GM19467 (cell line): Measurements from ENCODE around the gene FAM169A.
"Not testable (repeated sequence)": the region's sequence is repeated elsewhere in the genome, so short reads cannot be mapped to it uniquely, and the experiment has no call there.

Source experiments
- ATAC-seq: cut with Tn5 transposase; IDR thresholded peaks from one replicate; pipeline ENCODE4 v1.9.1; 2021; ENCODE audit warnings: mild to moderate bottlenecking, moderate library complexity; ENCODE audit not compliant: unreplicated experiment

FAM169A gene

DNA sequence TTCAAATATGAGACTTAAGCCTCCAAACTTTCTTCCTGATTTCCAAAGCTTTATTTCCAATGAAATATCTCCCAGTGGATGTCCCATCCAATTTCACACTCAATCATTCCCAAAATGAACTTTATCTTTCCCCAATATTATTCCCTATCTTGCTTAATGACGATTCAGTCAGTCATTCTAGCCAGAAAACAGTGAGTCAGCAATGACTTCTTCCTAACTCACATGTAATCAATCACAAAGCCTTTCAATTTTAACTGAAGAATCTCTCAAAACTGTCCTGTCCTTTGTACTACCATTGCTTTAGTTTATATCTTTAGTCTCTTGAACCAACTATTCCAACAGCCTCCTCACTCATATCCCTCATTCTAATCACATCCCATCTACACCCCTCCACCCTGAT lies 64.2 kb downstream of the FAM169A start:
- no peak for ATAC-seq

DNA sequence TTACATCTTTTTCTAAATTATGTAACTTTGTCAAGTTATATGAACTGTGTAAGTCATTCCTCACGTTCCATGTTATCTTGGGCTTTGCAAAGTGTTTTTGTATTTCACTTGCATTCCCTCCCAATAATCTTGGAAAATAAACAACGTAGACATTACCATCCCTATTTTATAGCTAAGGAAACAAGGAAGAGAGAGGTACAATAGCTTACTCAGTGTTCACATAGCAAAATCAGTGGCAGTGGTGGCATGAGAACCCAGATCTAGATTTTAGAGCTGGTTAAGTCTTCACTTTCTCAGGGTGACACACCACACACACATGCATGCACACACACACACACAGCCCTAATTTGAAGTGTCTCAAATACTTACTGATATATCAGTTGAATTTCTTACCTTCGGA lies 65.0 kb downstream of the FAM169A start:
- ATAC-seq = no peak

DNA sequence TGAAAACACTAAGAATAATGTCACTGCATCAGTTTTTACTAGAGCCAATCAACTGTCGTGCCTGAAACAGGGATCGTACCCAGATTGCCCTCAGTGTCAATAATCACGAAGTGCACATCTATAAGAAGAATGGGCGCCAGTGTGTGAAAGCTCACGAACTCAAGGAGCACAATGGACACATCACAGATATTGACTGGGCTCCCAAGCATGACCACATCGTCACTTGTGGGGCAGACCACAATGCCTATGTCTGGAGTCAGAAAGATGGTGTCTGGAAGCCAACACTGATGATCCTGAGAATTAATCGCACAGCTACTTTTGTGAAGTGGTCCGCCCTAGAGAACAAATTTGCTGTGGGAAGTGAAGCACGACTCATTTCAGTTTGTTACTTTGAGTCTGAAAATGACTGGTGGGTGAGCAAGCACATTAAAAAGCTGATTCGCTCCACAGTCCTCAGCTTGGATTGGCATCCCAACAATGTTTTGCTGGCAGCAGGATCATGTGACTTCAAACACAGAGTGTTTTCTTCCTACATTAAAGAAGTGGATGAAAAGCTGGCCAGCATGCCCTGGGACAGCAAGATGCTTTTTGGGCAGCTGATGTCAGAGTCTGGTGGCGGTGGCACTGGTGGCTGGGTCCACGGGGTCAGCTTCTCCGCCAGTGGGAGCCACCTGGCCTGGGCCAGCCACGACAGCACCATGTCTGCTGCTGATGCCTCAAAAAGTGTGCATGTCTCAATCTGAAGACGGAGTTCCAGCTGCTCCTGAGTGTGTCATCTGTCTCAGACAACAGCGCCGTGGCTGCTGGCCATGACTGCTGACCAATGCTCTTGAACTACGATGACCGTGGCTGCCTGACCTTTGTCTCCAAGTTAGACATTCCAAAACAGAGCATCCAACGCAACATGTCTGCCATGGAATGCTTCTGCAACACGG lies 66.9 kb downstream of the FAM169A start:
- ATAC-seq = no peak

DNA sequence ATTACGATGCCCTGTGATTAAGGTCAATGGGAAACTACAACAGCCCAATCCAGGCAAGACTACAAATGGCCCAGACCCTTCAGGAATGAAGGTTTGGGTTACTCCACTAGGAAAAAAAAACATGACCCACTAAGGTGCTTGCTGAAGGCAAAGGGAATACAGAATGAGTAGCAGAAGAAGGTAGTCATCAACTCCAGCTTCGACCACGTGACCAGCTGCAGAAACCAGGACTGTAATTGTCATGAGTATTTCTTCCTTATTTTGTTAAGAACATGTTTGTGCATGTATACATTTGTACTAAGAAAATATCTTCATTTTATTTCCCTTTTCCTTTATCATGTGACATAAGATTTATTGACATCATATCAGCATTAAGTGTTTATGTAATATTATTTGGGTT lies 74.5 kb downstream of the FAM169A start:
- ATAC-seq = not testable (repeated sequence)

DNA sequence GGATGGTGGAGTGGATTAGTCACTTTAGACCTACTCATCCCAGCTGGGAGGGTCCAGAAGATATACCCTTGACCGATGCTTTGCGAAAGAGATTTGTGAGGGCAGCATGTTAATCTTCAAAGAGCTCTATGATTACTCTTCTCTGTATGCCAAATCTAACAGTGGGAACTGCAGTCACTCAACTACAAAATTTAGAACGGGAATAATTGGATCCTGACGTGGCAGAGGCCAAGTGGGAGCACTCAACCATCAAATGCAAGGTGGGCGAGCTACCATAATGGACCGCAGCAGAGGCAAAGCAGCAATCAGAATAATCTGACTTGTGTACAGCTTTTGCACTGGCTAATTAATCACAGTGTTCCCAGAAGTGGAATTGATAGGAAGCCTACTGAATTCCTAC lies 78.8 kb downstream of the FAM169A start:
- ATAC-seq = no peak

DNA sequence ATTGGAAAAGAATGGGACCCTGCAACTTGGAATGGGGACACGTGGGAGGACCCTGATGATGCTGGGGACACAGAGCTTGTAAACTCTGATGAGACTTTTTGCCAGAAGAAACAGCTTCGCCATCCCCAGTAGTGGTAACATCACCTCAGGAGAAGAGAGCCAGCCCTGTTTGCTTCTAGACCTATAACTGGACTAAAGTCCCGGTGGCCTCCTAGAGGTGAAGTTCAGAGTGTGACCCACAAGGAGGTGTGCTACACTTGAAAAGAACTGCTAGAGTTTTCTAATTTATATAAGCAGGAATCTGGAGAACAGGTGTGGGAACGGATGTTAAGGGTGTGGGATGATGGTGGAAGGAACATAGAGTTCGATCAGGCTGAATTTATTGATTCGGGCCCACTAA lies 79.3 kb downstream of the FAM169A start:
- no peak for ATAC-seq

DNA sequence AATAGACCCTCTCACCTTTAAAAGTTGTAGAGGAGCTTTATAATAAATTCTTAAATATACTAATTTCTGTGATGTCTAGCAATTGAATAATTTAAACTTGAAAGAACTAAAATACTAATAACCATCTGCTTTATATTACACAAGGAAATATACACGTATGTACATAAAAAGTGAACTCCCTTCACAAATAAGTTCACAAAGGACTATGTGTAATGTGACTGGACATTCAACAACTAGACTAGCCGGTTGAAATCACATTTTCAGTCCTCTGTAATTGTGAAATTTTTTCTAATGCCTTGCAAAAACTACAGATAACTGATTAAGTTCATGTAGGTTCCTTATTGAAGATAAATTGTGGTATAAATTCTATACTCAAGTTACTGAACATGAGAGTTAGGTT lies 87.6 kb downstream of the FAM169A start:
- ATAC-seq = no peak

DNA sequence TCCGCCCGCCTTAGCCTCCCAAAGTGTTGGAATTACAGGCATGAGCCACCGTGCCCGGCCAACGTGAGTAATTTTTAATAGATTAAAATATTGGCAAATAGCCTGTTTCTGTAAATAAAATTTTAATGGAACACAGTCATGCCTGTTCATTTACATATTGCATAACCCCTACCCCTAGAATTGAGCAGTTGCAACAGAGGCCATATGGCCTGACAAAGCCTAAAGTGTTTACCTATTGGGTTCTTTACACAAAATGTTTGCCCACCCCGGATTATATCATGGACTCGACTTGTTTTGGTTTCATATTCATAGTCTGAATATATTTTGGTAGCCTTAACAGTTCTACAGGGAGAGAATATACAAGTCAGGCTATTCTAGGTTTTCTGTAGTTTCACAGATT lies 93.8 kb downstream of the FAM169A start:
- ATAC-seq = no peak

DNA sequence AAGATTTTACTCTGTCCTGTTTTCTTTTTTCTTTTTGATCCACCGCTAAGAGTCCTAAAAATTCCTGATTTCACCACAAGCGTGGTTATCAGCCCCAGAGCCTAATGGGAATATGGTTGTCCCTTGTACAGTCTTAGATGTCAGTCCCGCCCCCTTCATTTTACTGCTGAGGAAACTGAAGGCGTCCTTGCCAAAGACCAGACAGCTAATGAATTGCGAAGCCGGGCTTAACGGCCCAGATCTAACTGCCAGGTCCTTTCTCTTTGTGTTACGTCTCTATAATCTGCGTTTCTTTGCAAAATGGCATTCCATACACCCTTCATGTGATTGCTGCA lies 98.6 kb downstream of the FAM169A start:
- ATAC-seq = peak; percentile 16

DNA sequence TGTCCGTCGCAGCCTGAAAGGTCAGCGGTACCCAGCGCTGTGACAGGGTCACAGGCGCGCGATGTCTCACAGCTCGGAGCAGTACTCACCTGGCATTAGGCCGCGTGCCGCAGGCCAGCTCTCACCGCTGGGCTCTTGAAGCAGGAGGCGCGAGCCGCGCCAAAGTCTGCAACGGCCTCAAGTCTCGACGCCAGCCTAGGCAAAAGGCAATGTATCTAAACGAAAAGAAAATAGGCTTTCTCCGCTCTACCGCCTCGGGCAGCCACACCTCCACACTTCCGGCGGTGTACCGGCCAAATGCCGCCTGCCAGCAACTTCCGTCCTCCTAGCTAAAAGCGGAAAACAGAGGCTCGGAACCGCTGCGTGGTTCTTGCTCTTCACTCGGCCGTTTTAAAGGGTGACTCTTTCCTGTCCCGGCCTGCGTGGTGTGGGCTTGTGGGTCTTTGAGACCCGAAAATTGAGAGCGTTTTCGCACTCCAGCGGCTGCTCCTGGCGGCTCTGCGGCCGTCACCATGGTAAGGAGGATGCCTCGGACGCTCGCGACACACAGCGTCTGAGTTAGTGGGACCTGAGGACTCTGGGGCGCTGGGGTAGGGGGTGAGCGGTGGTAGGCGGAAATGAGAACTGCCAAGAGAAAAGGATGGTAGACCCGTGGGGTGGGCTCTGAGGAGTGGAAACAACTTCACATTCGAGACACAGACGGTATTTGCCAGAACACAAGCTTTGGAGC lies 99.2 kb downstream of the FAM169A start, which contains the start of the genes GFM2 and NSA2:
Gene GFM2, minus strand, starts transcription at position 269 of the 730 bp plus-strand sequence. CDS start 3,375 bp downstream, outside the sequence.
Gene NSA2, plus strand, starts transcription at position 401 of the 730 bp plus-strand sequence. Its CDS starts 112 bp downstream, at position 513.
- ATAC-seq = peak; percentile 86

DNA sequence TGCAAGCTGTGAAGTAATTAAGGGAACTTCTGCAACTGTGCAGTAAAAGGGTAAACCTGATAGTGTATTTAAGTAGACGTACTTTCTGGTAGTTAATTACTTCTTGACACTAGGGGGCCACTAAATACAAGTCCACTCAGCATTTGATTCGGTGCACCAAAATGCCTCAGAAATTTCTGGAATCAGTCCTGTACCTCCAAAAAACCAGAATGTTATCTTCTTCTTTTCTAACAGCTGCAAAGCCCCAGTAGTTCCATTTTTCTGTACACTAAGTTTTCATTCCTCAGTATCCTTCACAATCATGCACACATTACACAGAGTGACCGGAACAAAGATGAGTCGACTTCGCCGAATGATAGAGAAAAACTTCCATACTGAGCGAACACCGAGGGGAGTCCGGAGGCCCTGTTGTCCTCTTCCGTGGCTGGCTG lies 99.8 kb downstream of the FAM169A start:
- ATAC-seq = peak; percentile 47

DNA sequence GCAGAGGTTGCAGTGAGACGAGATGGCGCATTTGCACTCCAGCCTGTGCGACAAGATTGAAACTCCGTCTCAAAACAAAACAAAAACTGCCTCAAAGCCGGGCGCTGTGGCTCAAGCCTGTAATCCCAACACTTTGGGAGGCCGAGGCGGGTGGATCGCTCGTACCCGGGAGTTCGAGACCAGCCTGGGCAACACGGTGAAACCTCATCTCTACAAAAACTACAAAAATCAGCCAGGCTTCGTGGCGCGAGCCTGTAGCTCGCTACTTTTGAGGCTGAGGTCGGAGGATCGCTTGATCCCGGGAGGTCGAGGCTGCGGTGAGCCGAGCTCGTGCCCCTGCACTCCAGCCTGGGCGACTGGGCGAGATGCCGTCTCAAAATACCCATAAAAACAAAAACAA lies 100.3 kb downstream of the FAM169A start:
- no peak for ATAC-seq

DNA sequence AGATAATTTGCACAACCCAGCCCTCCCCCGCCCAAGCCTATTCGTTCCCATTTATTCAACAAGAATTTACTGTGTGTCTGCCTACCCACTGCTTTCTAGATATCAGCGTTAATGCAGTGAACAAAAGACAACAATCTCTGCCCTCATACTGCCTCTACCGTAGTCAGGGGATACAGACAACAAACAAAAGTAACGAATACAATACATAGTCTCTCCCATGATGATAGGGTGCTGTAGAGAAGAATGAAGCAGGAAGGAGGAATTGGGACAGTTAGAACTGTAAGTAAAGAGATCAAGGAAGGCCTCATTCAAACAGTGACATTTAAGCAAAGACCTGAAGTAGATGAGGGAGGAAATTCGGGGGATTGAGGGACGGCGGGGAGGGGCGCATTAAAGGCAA lies 101.0 kb downstream of the FAM169A start:
- no peak for ATAC-seq

DNA sequence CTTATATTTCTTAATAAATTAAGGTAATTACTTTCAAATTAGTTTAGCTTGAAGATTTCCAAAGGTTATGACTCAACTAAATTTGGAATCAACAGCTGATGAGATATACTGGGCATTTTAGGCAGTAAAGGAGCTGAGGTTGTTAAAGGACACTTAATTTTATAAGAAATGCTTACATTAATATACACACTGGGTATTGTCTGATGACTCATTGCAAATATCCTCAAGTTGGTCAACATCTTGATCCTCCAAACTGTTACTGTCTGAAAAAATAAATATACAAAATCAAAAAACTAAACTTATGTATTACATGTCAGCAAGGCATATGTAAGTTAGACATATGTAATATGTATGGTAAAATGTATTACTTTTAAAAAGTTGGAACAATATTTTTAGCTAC lies 102.7 kb downstream of the FAM169A start:
- no peak for ATAC-seq

DNA sequence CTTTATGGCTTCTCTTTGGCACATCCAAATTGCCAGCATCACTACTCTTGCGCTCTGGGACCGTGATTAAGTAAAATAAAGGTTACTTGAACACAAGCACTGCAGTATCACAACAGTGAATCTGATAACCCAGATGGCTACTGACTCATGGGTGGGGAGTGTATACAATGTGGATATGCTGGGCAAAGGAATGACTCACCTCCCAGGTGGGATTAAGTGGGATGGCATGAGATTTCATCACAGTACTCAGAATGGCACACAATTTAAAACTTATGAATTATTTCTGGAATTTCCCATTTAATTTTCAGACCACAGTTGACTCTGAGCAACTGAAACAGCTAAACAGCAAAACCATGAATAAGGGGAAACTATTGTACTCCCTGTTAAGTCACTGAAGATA lies 103.6 kb downstream of the FAM169A start:
- no peak for ATAC-seq

DNA sequence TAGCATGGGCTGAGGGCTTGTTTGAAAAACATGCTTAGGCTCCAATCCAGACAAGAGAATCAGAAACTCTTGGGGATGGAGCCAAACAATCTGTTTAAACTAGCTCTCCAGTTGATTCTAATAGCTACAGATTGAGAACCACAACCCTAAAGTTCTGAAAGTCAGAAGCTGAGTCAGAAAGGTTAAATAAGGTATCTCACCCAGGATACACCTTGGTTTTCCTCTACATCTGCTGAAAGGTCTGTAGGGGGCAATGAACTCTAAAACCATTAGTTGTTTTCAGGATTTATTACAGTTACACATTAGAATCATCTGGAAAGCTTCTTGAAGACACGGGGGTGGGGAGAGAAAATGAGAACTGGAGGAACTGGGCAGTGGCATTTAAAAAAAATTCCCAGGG lies 104.9 kb downstream of the FAM169A start:
- no peak for ATAC-seq

DNA sequence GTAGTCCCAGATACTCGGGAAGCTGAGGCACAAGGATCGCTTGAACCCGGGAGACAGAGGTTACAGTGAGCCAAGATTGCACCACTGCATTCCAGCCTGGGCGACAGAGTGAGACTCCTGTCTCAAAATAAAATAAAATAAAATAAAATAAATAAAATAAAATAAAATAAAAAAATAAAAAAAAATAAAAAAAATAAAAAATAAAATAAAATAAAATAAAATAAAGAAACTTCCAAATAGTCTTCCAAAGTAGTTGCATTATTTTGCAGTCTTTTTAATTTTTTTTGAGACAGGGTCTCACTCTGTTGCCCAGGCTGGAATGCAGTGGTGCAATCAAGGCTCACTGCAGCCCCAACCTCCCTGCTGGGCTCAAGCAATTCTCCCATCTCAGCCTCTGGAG lies 117.4 kb downstream of the FAM169A start:
- not testable (repeated sequence) for ATAC-seq

DNA sequence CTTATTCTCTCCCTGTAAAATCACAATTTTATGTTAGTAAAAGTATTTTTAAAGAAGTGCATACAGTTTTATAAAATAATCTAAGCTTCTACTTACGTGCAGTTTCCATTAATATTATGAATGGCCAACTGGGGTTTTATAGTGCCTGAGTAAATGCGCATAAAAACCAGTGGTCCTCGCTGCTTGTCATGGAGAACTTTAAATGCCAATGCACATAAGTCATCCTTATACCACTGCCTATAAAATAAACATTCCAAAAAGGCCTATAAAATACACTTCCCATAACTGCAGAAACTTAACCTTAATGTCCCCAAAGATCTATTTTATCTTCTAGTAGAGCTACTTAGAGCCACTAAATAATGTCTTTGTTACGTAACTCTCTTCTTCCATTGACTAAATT lies 127.8 kb downstream of the FAM169A start:
- ATAC-seq = no peak

DNA sequence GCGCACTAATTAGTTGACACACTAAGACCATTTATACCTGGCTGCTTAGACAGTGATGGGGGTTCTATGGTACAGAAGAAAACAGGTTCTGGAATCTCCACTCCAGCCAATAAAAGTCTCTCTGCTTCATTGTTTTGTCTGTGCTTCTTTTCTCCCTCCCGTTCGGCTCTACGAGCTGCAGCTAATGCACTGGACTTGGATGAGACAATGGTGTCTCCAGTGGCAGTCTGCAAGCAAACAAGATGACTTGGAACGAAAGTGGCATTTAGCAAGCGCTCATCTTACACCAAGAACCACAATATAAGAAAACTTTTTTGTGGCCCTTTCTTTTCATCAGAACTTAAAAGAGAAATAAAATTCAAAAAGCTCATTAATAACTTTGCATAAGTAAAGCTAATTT lies 129.4 kb downstream of the FAM169A start:
- no peak for ATAC-seq
